SHP77 (cell line): ENCODE data around the gene NECTIN3.

Experiments
- DNase-seq, 2 experiments: peaks; one replicate each; lab custom pipeline; 2025; lab: John Stamatoyannopoulos, UW

Gene NECTIN3

GRCh38 chr3:111200027-111200426 lies 128.4 kb downstream of the NECTIN3 start:
- DNase-seq = no peak

DNA sequence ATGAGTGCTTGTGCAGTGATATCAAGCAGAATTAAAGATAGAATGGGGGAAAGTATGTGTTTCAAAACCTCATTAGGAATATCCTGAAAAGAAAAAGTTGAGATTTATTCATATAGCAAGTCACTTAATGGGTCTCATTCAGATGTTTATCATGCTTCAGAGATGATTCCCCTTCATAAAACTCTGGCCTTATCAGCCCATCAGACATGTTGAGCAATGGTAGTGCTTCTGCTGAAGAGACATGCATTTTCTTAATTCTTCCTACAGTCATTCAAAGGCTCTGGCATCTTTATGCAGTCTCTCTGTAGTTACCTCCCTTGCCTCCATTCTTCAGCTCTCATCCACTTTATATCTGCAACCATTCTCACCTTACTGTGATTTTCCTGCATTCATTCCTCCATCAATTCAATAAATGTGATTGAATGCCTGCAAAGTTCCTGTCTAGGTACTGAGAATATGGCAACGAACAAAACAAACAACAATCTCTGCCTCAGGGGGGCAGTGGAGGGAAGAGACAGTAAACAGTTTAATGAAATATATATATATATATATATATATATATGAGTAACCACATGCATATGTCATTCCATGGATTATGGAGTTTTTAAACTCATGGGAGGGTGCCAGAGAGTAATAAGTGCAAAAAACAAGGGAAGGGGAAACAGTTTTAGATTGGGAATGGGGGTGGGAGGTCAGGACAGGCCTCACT lies 138.5 kb downstream of the NECTIN3 start:
- DNase-seq = no peak

- DNase-seq = no peak
Measured at GRCh38 chr3:111210866-111211564, 139.4 kb downstream of the NECTIN3 start.

GRCh38 chr3:111212511-111212910 lies 140.9 kb downstream of the NECTIN3 start:
- no peak for DNase-seq

GRCh38 chr3:111215481-111215880 lies 143.9 kb downstream of the NECTIN3 start:
- no peak for DNase-seq

GRCh38 chr3:111218615-111219014 lies 147.0 kb downstream of the NECTIN3 start:
- no peak for DNase-seq

GRCh38 chr3:111227216-111227615 lies 155.6 kb downstream of the NECTIN3 start:
- no peak for DNase-seq

- DNase-seq = no peak
Measured at GRCh38 chr3:111229301-111229700, 157.7 kb downstream of the NECTIN3 start.

DNA sequence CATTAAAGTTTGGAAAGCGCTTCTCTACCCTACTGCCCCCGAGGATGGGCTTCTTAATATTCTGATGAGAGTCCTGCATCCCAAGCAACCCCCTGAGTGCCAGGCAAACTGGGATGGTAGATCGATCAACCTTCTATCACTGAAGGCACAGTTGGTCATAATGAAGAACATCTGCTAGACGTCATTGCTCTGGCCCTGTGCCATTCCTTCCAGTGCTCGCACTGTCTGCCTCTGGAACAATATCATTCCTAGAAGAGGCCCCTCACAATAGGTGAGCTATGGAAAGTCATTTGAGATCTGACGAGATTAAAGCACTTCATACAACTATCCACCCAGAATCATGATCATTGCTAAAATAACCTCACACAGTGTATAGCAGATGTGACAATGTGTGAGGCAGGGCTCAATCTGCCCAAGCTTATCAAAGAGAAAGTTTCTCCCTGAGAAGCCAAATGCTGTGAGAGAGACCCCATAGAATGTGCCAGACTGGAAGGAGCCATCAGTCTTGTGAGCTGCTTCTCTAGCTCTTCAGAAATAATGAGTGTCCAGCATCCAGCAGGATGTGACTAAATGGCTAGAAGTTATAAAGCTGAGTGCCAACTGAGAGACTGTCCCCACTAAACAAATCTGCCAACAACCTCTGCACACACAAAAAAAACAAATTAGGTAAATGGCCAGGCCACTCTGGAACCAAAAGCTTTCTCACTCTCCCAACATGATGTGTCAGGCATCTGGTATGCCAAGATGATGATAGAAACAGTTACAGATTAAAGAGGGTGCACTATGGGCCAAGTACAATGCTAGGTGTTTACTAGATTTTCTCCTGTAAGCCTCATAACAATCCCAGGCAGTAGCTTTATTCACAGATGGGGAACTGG lies 165.5 kb downstream of the NECTIN3 start:
- DNase-seq = no peak

- no peak for DNase-seq
Measured at GRCh38 chr3:111237946-111238345, 166.3 kb downstream of the NECTIN3 start.

DNA sequence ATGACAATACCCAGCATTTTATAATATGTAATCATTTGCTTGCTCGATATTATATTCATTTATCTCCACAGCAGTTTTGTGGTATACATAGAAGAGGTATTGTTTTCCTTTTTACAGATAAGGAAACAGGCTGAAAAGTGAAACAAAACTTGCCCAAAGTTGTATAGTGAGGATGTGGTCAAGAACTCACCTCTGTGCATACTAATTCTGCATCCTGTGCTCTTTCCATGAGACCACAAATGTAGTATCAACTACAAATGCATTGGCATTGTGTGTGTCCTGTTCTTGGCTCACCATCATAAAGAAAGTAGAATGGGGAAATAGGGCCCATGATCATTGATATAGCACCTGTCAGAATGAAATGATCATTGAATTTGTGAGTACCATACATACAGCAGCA lies 167.3 kb downstream of the NECTIN3 start:
- no peak for DNase-seq

GRCh38 chr3:111241960-111242359 lies 170.3 kb downstream of the NECTIN3 start:
- DNase-seq = no peak
